ENCODE data around the gene IRX5. TPM values are rescaled to one million over a fixed set of nuclear protein-coding genes. Genes with fewer than 3 reads are reported as not detected.

IRX5 gene
- total and polyA plus RNA-seq, 2 of the 4 experiments (the other 2 are of a cell fraction): not detected

DNA sequence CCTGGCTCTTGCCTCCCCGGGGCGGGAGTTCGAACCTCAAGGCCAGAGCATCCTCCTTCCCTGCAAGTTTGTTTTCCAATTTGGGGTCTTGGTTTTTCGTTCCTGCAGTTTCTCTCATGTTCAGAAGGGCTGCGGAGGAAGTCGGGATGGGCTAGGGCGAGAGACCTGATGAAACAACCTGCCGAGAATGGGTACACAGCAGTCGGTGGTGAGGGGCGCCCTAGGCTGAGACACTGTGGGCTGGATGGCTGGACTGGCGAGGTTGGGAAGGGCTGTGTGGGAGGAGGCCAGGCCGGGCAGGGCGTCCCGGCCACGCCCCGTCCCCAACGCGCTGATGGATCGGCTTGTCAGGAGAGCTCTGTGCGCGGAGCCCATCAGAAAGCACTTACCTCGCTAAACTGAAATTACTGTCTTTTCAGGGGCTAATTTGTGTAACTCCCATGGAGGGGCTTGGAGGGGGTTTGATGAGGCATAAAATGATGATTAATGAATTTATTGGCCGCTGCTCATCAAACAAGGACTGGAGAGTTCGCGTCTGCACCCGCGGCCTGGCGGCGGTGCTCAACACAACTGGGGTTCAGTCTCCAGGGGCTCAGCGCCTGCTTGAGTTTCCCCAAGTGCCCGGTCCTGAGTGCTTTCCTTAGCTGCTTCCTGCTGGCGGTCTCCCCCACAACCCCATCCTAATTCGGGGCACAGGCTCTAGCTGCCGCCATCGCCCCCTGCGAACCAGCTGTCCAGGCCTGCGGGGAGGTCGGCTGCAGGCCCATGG lies 9.0 kb downstream of the IRX5 start:
- H2BK15ac ChIP-seq (ENCODE audit: low read depth, low read length): no peak overlapping the region
- no peak overlapping the region for H2BK20ac ChIP-seq (ENCODE audit: low read depth, low read length)
- H2BK120ac ChIP-seq (ENCODE audit: low read depth, low read length): no peak overlapping the region
- H3K18ac ChIP-seq (ENCODE audit: low read depth, low read length): no peak overlapping the region
- no TSS peak for BruUV-seq (replicated peaks)
- H3K27ac ChIP-seq (ENCODE audit: insufficient read depth, low read length): no peak overlapping the region
- no peak overlapping the region for H3K4me2 ChIP-seq (ENCODE audit: low read depth, low read length)
- no peak overlapping the region for H3K9ac ChIP-seq (ENCODE audit: low read depth, low read length)
- H3K4me3 ChIP-seq (ENCODE audit: insufficient read depth, low read depth, low read length): no peak overlapping the region
- intact Hi-C loops (cut with micrococcal nuclease) (loop anchor here (5.0 to 10.0 kb wide), 2 partner anchors 655 to 992 kb away; partner anchors contain the start of gene IRX3), dilution Hi-C loops (cut with HindIII; ENCODE audit: low sequenced_read_pairs, unreplicated experiment) (no loop called here), in situ Hi-C loops (cut with MboI; ENCODE audit: low sequenced_read_pairs) (loop anchor here (25.0 kb wide), 3 partner anchors 652 to 1177 kb away; partner anchors contain the start of gene IRX3)
- no peak overlapping the region for H2AFZ ChIP-seq (replicated peaks; ENCODE audit: low read length, poor library complexity)
- ChIA-PET CTCF (no interaction called here), POLR2A (ENCODE audit: unreplicated experiment) (no interaction called here)
- H3K4me1 ChIP-seq (ENCODE audit: control insufficient read depth, insufficient read depth, low read length): no peaks in the 10 kb centered on the region
- H3K27me3 ChIP-seq (ENCODE audit: control insufficient read depth, insufficient read depth, low read length): peaks cover 77% of the 10 kb centered on the region
- peaks cover 2% of the 10 kb centered on the region; the same call in 1 of the 2 replicates for H3K9me3 ChIP-seq (ENCODE audit: control insufficient read depth, insufficient read depth, low read length)
- peaks cover 5% of the 10 kb centered on the region; the same call in 1 of the 2 replicates for H4K20me1 ChIP-seq (ENCODE audit: insufficient read depth, low read length)
- H4K5ac ChIP-seq (ENCODE audit: low read depth, low read length): no peak overlapping the region
- no peak overlapping the region for H3K14ac ChIP-seq (replicated peaks; ENCODE audit: low read depth, low read length)
- H3K56ac ChIP-seq (ENCODE audit: extremely low read depth, insufficient read depth, low read length): no peak overlapping the region
- H3K9me1 ChIP-seq (ENCODE audit: insufficient read depth, low read length): no peaks in the 10 kb centered on the region
- no peak for ATAC-seq (ENCODE audit: low read depth)
- H3K4ac ChIP-seq (ENCODE audit: low read depth, low read length): no peak overlapping the region
- WGBS, 2 experiments (ENCODE audit: extremely low coverage in 2 of 2, insufficient read length in 1 of 2): 7% methylated on average over 9 of the region's 38 CpGs; no CpG with 5 or more reads in 1 of the 2 experiments
- H3K23ac ChIP-seq (ENCODE audit: low read depth, low read length): no peak overlapping the region
- no peak overlapping the region for H4K8ac ChIP-seq (ENCODE audit: low read depth in 2 of 2, low read length in 2 of 2)
- no peak overlapping the region for H2AK5ac ChIP-seq (ENCODE audit: low read depth, low read length)
- no peaks in the 10 kb centered on the region for H3K36me3 ChIP-seq (ENCODE audit: control insufficient read depth, insufficient read depth, low read length)
- DNase-seq: no peak
- H2BK5ac ChIP-seq (ENCODE audit: low read depth, low read length, poor library complexity, severe bottlenecking): no peak overlapping the region
- no peak overlapping the region for H4K91ac ChIP-seq (ENCODE audit: insufficient read depth, low read depth, low read length)
- H2AK9ac ChIP-seq (replicated peaks; ENCODE audit: low read depth, low read length, poor library complexity): no peak overlapping the region
- no peaks in the 10 kb centered on the region for H3K79me1 ChIP-seq (ENCODE audit: low read depth in 1 of 2, low read length in 2 of 2)
- TF ChIP-seq CHD1 (IDR thresholded peaks at IDR 0.05; ENCODE audit: low read depth, low read length) (no peak), FOS (IDR thresholded peaks at IDR 0.05; ENCODE audit: low read depth, low read length) (no peak), MAZ (IDR thresholded peaks at IDR 0.05; ENCODE audit: borderline replicate concordance, low read depth, low read length) (no peak), POLR2A (IDR thresholded peaks at IDR 0.05; ENCODE audit: low read depth, low read length) (no peak), CEBPB (IDR thresholded peaks at IDR 0.05; ENCODE audit: low read depth, low read length) (no peak), RCOR1 (IDR thresholded peaks at IDR 0.05; ENCODE audit: insufficient replicate concordance, low read length) (no peak), MXI1 (IDR thresholded peaks at IDR 0.05; ENCODE audit: borderline replicate concordance, low read depth, low read length) (no peak), SMC3 (IDR thresholded peaks at IDR 0.05; ENCODE audit: low read depth, low read length) (no peak), RFX5 (IDR thresholded peaks at IDR 0.05; ENCODE audit: low read depth, low read length) (no peak), BHLHE40 (IDR thresholded peaks at IDR 0.05; ENCODE audit: low read depth, low read length) (no peak), RAD21 (IDR thresholded peaks at IDR 0.05; ENCODE audit: low read length) (no peak), NFE2L2 (IDR thresholded peaks at IDR 0.05; ENCODE audit: low read depth, low read length) (no peak), MAFK (IDR thresholded peaks at IDR 0.05; ENCODE audit: low read depth, low read length) (no peak)
- TF ChIP-seq, protein P1, sequence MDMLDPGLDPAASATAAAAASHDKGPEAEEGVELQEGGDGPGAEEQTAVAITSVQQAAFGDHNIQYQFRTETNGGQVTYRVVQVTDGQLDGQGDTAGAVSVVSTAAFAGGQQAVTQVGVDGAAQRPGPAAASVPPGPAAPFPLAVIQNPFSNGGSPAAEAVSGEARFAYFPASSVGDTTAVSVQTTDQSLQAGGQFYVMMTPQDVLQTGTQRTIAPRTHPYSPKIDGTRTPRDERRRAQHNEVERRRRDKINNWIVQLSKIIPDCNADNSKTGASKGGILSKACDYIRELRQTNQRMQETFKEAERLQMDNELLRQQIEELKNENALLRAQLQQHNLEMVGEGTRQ (IDR thresholded peaks at IDR 0.05; ENCODE audit: low read depth, low read length): no peak
- TF ChIP-seq, protein P2, sequence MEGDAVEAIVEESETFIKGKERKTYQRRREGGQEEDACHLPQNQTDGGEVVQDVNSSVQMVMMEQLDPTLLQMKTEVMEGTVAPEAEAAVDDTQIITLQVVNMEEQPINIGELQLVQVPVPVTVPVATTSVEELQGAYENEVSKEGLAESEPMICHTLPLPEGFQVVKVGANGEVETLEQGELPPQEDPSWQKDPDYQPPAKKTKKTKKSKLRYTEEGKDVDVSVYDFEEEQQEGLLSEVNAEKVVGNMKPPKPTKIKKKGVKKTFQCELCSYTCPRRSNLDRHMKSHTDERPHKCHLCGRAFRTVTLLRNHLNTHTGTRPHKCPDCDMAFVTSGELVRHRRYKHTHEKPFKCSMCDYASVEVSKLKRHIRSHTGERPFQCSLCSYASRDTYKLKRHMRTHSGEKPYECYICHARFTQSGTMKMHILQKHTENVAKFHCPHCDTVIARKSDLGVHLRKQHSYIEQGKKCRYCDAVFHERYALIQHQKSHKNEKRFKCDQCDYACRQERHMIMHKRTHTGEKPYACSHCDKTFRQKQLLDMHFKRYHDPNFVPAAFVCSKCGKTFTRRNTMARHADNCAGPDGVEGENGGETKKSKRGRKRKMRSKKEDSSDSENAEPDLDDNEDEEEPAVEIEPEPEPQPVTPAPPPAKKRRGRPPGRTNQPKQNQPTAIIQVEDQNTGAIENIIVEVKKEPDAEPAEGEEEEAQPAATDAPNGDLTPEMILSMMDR (conservative IDR thresholded peaks at IDR 0.05; ENCODE audit: low read depth, low read length): no peak

Measured in IMR-90 (cell line).